Measurements from ENCODE around the gene CD68.

CD68 gene

GRCh38 chr17:7559320-7560171 is 19.9 kb upstream of the CD68 start:
- DNase-seq, result no peak

- DNase-seq, result no peak
These were observed 19.0 kb upstream of the CD68 start for GRCh38 chr17:7560172-7561027.

GRCh38 chr17:7561028-7561575 is 18.3 kb upstream of the CD68 start:
- DNase-seq, result peak; percentile 76

GRCh38 chr17:7561589-7562207 is 17.7 kb upstream of the CD68 start, which contains the start of gene SENP3:
Gene SENP3 (plus strand): TSS chr17:7561919. CDS start chr17:7563077, 1,158 bp downstream.
- DNase-seq, result peak; percentile 88

- no peak for DNase-seq
These were observed 17.2 kb upstream of the CD68 start for GRCh38 chr17:7562208-7562605.

- DNase-seq, result no peak
These were observed 16.1 kb upstream of the CD68 start for GRCh38 chr17:7563115-7563869.

GRCh38 chr17:7569571-7569970 is 9.9 kb upstream of the CD68 start:
- DNase-seq, result no peak

- no peak for DNase-seq
These were observed 9.1 kb upstream of the CD68 start for GRCh38 chr17:7570351-7570750.

GRCh38 chr17:7572338-7572587 is 7.2 kb upstream of the CD68 start:
- DNase-seq, result no peak

- DNase-seq, result peak; percentile 100
These were observed 6.7 kb upstream of the CD68 start for GRCh38 chr17:7572588-7573323.

GRCh38 chr17:7573324-7574080 is 5.9 kb upstream of the CD68 start:
- peak; percentile 83 for DNase-seq

- no peak for DNase-seq
These were observed 5.1 kb upstream of the CD68 start for GRCh38 chr17:7574176-7574953.

GRCh38 chr17:7575481-7575883 is 4.0 kb upstream of the CD68 start:
- DNase-seq, result no peak

GRCh38 chr17:7575959-7576358 is 3.5 kb upstream of the CD68 start:
- DNase-seq, result no peak

GRCh38 chr17:7576432-7576937 is 3.0 kb upstream of the CD68 start:
- DNase-seq, result no peak

- no peak for DNase-seq
These were observed 1.9 kb upstream of the CD68 start for GRCh38 chr17:7577327-7578199.

- no peak for DNase-seq
These were observed 581 bp downstream of the CD68 start for GRCh38 chr17:7579834-7580603.
